Measurements from ENCODE around the gene EFHC1. TPM values are rescaled to one million over a fixed set of nuclear protein-coding genes. Genes with fewer than 3 reads are reported as not detected.

The EFHC1 gene
- total RNA-seq, 2 donors from 2014 or later: 11.5 to 17.4 TPM

DNA sequence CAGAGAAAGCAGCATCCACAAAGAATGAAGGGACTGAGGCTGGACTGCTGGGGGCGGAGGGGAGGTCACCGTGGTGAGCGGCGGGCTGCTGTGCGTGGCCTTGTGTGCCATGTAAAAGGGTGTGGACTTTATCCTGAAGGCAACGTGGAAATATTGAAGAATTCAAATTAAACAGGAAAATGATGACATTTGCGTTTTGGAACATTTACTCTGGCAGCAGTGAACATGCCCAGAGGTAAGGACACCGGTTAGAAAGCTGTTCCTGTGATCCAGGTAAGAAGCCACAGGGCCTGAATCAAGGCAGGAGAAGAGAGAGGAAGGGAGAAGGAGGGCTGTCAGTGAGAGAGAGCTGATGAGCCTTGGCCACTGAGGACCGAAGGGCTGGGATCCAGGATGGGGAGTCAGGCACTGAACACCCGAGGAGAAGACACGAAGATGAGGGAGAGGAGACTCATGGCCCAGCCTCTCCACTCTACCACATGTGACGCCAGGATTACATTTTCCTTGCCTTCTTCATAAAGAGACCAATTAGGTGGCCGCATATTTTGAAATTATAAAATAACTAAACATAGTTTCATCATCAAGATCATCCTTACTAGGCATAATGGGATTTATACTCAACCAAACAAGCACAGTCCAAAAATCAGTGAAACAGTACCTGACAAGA lies 98.3 kb downstream of the EFHC1 start:
- H3K27me3 ChIP-seq: no peaks in the 10 kb centered on the region
- intact Hi-C loops (cut with DNase I): no loop called here
- no peaks in the 10 kb centered on the region for H3K36me3 ChIP-seq (replicated peaks in 1 of 2; ENCODE audit: insufficient read depth in 1 of 2, low read depth in 2 of 2)
- H3K4me3 ChIP-seq: no peak overlapping the region
- peaks cover 19% of the 10 kb centered on the region for H3K4me1 ChIP-seq
- ATAC-seq: no peak
- H3K27ac ChIP-seq: peak overlapping the region in 3 of 4 donors; percentile 72 to 91 (median 74)
- 86 to 87% methylated on average over 13 of the region's 13 CpGs for WGBS, 2 donors
- H3K9me3 ChIP-seq: no peaks in the 10 kb centered on the region
- DNase-seq: no peak
- TF ChIP-seq, protein P1, sequence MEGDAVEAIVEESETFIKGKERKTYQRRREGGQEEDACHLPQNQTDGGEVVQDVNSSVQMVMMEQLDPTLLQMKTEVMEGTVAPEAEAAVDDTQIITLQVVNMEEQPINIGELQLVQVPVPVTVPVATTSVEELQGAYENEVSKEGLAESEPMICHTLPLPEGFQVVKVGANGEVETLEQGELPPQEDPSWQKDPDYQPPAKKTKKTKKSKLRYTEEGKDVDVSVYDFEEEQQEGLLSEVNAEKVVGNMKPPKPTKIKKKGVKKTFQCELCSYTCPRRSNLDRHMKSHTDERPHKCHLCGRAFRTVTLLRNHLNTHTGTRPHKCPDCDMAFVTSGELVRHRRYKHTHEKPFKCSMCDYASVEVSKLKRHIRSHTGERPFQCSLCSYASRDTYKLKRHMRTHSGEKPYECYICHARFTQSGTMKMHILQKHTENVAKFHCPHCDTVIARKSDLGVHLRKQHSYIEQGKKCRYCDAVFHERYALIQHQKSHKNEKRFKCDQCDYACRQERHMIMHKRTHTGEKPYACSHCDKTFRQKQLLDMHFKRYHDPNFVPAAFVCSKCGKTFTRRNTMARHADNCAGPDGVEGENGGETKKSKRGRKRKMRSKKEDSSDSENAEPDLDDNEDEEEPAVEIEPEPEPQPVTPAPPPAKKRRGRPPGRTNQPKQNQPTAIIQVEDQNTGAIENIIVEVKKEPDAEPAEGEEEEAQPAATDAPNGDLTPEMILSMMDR (IDR thresholded peaks at IDR 0.05): no peak
- no peak for TF ChIP-seq POLR2A (IDR thresholded peaks at IDR 0.05)

DNA sequence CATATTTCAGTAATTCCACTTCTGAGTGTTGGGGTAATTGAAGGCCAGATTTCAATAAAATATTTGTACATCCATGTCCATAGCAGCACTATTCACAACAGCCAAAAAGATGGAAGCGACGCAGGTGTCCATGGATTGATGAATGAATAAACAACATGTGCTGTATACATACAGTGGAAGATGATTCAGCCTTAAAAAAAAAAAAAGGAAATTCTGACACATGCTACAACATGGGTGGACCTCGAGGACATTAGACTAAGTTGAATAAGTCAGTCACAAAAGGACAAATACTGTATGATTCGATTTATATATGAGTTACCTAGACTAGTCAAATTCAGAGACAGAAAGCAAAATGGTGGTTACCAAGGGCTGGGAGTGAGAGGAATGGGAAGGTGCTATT lies 99.5 kb downstream of the EFHC1 start:
- intact Hi-C loops (cut with DNase I): no loop called here
- Histone ChIP-seq H3K9me3 (no peaks in the 10 kb centered on the region), H3K36me3 (replicated peaks in 1 of 2; ENCODE audit: insufficient read depth in 1 of 2, low read depth in 2 of 2) (no peaks in the 10 kb centered on the region), H3K27ac (no peak overlapping the region), H3K4me1 (peaks cover 21% of the 10 kb centered on the region), H3K27me3 (no peaks in the 10 kb centered on the region), H3K4me3 (no peak overlapping the region)
- whole genome bisulfite sequencing, 2 donors: 83 to 85% methylated on average over 4 of the region's 4 CpGs
- ATAC-seq: no peak
- DNase-seq: no peak
- TF ChIP-seq, protein P1 (IDR thresholded peaks at IDR 0.05): no peak
- TF ChIP-seq POLR2A (IDR thresholded peaks at IDR 0.05): no peak

DNA sequence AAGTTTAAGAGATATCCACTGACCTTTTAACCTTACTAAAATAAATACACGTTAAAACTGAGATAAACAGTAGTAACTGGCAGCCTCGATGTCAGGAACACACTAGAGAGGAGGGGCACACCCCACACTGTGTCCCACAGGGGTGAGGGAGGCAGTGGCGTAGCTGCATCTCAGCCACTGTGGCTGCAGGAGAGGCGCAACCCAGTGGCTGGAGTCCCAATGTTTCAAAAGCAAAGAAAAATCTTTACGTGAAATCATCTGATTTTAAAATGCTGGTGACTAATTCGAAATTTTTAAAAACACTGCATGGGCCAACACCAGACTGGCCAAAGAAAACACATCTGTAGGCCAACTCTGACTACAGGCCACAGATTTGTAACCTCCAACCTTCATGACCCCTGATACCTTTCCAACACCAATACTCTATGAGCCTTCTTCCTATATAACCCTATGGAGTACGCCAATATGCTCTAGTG lies 102.0 kb downstream of the EFHC1 start:
- DNase-seq: no peak
- WGBS, 2 donors: 64 to 65% methylated on average over 7 of the region's 7 CpGs
- intact Hi-C loops (cut with DNase I): no loop called here

DNA sequence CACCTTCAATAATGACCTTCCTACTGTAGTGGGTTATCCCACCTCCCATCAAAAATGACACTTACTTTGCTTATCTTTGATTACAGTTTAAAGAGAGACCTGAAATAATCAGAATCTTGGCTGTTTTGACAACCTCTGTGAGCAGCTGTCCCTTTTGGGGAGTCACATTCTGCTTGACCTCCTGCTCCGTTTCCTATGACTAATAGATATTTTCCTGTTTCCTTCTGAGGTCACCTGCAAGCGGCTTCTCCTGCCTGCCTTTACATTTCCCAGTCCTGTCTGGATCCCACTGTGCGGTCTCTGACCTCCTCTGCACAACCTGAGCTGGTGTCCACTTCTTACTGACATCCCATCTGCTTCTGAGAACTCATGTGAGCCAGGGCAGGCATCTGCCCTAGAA lies 102.5 kb downstream of the EFHC1 start:
- no peak for TF ChIP-seq POLR2A (IDR thresholded peaks at IDR 0.05)
- peak overlapping the region in 1 of 4 donors; percentile 10 for H3K27ac ChIP-seq
- peaks cover 17% of the 10 kb centered on the region for H3K4me1 ChIP-seq
- 77 to 82% methylated on average over 3 of the region's 3 CpGs for WGBS, 2 donors
- no peaks in the 10 kb centered on the region for H3K27me3 ChIP-seq
- intact Hi-C loops (cut with DNase I): no loop called here
- H3K4me3 ChIP-seq: no peak overlapping the region
- DNase-seq: no peak
- no peak for ATAC-seq
- no peaks in the 10 kb centered on the region for H3K36me3 ChIP-seq (replicated peaks in 1 of 2; ENCODE audit: insufficient read depth in 1 of 2, low read depth in 2 of 2)
- no peaks in the 10 kb centered on the region for H3K9me3 ChIP-seq

More for the DNA sequence above, 102.0 kb downstream of the EFHC1 start:
- H3K27me3 ChIP-seq: no peaks in the 10 kb centered on the region
- peaks cover 21% of the 10 kb centered on the region for H3K4me1 ChIP-seq
- ATAC-seq: no peak
- no peaks in the 10 kb centered on the region for H3K36me3 ChIP-seq (replicated peaks in 1 of 2; ENCODE audit: insufficient read depth in 1 of 2, low read depth in 2 of 2)
- H3K9me3 ChIP-seq: no peaks in the 10 kb centered on the region
- no peak for TF ChIP-seq POLR2A (IDR thresholded peaks at IDR 0.05)
- TF ChIP-seq, protein P1 (IDR thresholded peaks at IDR 0.05): no peak
- no peak overlapping the region for H3K27ac ChIP-seq
- H3K4me3 ChIP-seq: no peak overlapping the region

DNA sequence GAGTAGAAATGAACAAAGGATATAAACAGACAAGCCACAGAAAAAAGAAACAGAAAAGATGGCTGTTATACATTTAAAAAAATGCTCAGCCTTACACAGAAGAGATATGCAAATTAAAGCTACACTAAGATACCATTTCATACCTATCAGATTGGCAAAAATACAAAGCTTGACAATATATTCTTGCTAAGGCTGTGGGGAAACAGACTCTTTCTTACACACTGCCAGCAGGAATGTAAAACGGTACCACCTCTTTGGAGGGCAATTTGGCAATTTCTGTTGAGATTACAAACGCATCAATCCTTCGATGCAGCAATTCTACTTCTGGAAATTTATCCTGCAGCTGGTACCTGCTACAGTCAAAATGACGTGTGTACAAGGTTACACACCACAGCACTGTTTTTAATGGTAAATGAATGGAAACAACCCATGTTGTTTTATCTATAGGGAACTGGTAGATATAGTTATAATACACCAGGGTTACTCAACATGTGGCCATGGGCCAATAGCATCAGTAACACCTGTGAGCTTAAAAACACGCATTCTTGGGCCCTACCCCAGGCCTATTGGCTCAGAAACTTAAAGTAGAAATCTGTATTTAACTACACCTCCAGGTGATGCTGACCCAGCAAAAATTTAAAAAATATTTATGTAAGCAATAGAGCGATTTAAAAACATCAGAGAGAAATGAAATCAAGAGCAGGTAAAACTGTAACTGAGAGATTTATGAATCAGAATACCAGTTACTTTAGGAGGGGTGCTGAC lies 103.4 kb downstream of the EFHC1 start:
- TF ChIP-seq POLR2A (IDR thresholded peaks at IDR 0.05): no peak
- TF ChIP-seq, protein P1 (IDR thresholded peaks at IDR 0.05): no peak
- Histone ChIP-seq H3K27ac (no peak overlapping the region), H3K9me3 (no peaks in the 10 kb centered on the region), H3K36me3 (replicated peaks in 1 of 2; ENCODE audit: insufficient read depth in 1 of 2, low read depth in 2 of 2) (no peaks in the 10 kb centered on the region), H3K4me3 (no peak overlapping the region), H3K4me1 (peaks cover 10% of the 10 kb centered on the region), H3K27me3 (no peaks in the 10 kb centered on the region)
- ATAC-seq (no peak), DNase-seq (no peak)
- intact Hi-C loops (cut with DNase I): no loop called here
- WGBS, 2 donors: 56 to 60% methylated on average over 6 of the region's 6 CpGs
